ENCODE measurements around the gene SLC25A25. TPM values are rescaled to one million over a fixed set of nuclear protein-coding genes. Genes with fewer than 3 reads are reported as not detected.

SLC25A25 gene
- total and polyA plus RNA-seq, 9 of the 15 experiments (the other 6 are each of a cell fraction or from before 2014, with no cell fraction given) = 0.07 to 35.9 (median 23.2) TPM

- no peak for TF ChIP-seq GTF3C2 (IDR thresholded peaks at IDR 0.05; ENCODE audit: borderline replicate concordance, extremely low read depth, insufficient read length)
- no peak for TF ChIP-seq HIVEP1 (CRISPR knock-in tag; IDR thresholded peaks at IDR 0.05)
- peak; percentile 67; the same call in 1 of the 2 replicates for TF ChIP-seq ZNF592 (IDR thresholded peaks at IDR 0.05)
- TF ChIP-seq TBP (optimal IDR thresholded peaks at IDR 0.05; ENCODE audit: low read depth, low read length) = peak; percentile 57
- TF ChIP-seq ZNF584 (CRISPR knock-in tag; IDR thresholded peaks at IDR 0.05; ENCODE audit: low read depth) = no peak
- TF ChIP-seq FOXK1 (CRISPR knock-in tag; IDR thresholded peaks at IDR 0.05; ENCODE audit: borderline replicate concordance) = no peak
- TF ChIP-seq ZNF354B (CRISPR knock-in tag; IDR thresholded peaks at IDR 0.05) = no peak
- peak; percentile 55 for TF ChIP-seq U2AF1 (optimal IDR thresholded peaks at IDR 0.05; ENCODE audit: low read depth, low read length)
- no peak for TF ChIP-seq ZBTB26 (CRISPR knock-in tag; IDR thresholded peaks at IDR 0.05)
- peak; percentile 25 for TF ChIP-seq PHF20 (IDR thresholded peaks at IDR 0.05; ENCODE audit: partially characterized antibody)
- peak; percentile 30 for TF ChIP-seq RBM22 (IDR thresholded peaks at IDR 0.05; ENCODE audit: low read depth, low read length, poor library complexity, severe bottlenecking)
- TF ChIP-seq NONO (IDR thresholded peaks at IDR 0.05; ENCODE audit: low read depth in 2 of 2, low read length in 1 of 2) = peak in 1 of 2 experiments; percentile 84; a peak in 2 of 4 replicates
- no peak for TF ChIP-seq ZNF785 (CRISPR knock-in tag; IDR thresholded peaks at IDR 0.05)
- peak; percentile 54 for TF ChIP-seq HMGN3 (IDR thresholded peaks at IDR 0.05; ENCODE audit: borderline replicate concordance, extremely low read depth, insufficient read length, low read depth, low read length)
These were observed 59.5 kb downstream of the SLC25A25 start, which contains the start of gene PTGES2 (continued) for GRCh38 chr9:128127568-128127989.
